ENCODE results near the gene HSPA2. TPM values are rescaled to one million over a fixed set of nuclear protein-coding genes. Genes with fewer than 3 reads are reported as not detected.

Gene HSPA2
- total and polyA plus RNA-seq, 2 of the 13 experiments (the other 11 are each of a cell fraction or from before 2014, with no cell fraction given), result 0.15 to 0.27 TPM

- TF ChIP-seq, protein P1, sequence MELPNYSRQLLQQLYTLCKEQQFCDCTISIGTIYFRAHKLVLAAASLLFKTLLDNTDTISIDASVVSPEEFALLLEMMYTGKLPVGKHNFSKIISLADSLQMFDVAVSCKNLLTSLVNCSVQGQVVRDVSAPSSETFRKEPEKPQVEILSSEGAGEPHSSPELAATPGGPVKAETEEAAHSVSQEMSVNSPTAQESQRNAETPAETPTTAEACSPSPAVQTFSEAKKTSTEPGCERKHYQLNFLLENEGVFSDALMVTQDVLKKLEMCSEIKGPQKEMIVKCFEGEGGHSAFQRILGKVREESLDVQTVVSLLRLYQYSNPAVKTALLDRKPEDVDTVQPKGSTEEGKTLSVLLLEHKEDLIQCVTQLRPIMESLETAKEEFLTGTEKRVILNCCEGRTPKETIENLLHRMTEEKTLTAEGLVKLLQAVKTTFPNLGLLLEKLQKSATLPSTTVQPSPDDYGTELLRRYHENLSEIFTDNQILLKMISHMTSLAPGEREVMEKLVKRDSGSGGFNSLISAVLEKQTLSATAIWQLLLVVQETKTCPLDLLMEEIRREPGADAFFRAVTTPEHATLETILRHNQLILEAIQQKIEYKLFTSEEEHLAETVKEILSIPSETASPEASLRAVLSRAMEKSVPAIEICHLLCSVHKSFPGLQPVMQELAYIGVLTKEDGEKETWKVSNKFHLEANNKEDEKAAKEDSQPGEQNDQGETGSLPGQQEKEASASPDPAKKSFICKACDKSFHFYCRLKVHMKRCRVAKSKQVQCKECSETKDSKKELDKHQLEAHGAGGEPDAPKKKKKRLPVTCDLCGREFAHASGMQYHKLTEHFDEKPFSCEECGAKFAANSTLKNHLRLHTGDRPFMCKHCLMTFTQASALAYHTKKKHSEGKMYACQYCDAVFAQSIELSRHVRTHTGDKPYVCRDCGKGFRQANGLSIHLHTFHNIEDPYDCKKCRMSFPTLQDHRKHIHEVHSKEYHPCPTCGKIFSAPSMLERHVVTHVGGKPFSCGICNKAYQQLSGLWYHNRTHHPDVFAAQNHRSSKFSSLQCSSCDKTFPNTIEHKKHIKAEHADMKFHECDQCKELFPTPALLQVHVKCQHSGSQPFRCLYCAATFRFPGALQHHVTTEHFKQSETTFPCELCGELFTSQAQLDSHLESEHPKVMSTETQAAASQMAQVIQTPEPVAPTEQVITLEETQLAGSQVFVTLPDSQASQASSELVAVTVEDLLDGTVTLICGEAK (IDR thresholded peaks at IDR 0.05), result peak; percentile 31; the same call in 1 of the 2 replicates
- TF ChIP-seq, protein P1 (CRISPR knock-in tag; IDR thresholded peaks at IDR 0.05), result no peak
- TF ChIP-seq THAP8 (CRISPR knock-in tag; IDR thresholded peaks at IDR 0.05; ENCODE audit: borderline replicate concordance) (no peak), CEBPB (IDR thresholded peaks at IDR 0.05; ENCODE audit: borderline replicate concordance, low read depth, low read length) (peak; percentile 50; the same call in 1 of the 2 replicates)
These were observed 40.5 kb upstream of the HSPA2 start (continued) for GRCh38 chr14:64500088-64500487.
